GM19193 (cell line): ENCODE data around the gene RGS5.

ENCODE experiments used
- POLR2A ChIP-seq: IDR thresholded peaks from 4 replicates; pipeline ENCODE4 v1.6.1; 2011; ENCODE audit not compliant: insufficient read depth, insufficient read length; ENCODE audit errors: extremely low read depth

The RGS5 gene

GRCh38 chr1:163191301-163191700 is 11.4 kb downstream of the RGS5 start:
- TF ChIP-seq POLR2A = no peak

DNA sequence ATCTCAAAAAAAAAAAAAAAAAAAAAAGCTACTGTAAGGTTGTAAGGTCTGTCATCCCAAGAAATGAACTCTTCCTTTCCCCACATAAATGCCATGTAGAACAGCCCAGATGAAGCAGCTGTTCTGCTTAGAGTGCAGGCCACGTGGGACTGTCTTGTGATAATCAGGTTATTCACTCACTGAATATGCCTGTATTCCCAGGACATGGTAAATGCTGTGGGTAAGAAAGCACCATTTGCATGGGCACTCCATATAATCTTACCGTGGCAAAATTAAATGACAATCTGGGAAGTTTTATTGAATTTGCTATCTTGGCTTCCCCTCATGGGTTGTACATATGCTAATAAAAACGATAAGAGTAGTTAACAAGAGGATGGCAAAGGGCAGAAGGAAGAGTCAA is 13.8 kb downstream of the RGS5 start:
- TF ChIP-seq POLR2A = no peak

DNA sequence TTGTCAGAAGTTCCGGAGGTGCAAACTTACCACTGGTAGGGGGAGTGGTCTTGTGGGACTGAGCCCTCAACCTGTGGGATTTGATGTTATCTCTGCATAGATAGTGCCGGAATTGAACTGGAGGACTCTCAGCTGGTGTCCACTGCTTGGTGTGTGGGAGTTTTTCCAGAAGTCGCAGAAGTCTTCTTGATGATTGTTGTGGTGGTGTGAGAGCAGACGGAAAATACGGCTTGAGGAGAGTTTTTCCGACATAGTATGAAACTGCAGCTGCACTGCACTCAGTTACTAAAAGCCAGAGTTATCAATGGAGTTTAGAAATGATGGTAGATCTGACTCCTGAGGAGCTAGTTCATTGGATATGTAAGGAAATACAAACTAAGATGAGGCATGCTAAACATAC is 14.9 kb downstream of the RGS5 start:
- no peak for TF ChIP-seq POLR2A

DNA sequence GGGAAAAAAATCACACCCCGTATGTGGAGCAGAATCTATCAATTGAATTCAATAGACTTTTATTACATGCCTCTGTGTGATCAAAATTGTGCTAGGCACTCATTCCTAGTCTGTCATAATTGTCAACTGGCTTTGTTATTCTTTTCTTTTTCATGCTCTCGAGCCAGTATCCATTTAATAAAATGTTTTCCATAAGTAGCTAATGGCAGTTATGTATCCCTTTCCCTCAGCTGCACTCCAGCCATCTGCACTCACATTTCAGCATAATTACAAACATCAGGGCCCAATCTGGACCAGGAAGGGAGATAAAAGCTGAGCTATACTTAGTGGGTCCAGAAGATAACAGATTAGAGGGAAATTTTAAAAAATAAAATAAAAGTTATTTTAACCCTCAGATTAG is 15.9 kb downstream of the RGS5 start:
- no peak for TF ChIP-seq POLR2A

GRCh38 chr1:163182330-163182949 is 20.3 kb downstream of the RGS5 start:
- TF ChIP-seq POLR2A = no peak

- TF ChIP-seq POLR2A = no peak
Observed at GRCh38 chr1:163178628-163179027, 24.1 kb downstream of the RGS5 start.

GRCh38 chr1:163176797-163177196 is 25.9 kb downstream of the RGS5 start:
- no peak for TF ChIP-seq POLR2A

DNA sequence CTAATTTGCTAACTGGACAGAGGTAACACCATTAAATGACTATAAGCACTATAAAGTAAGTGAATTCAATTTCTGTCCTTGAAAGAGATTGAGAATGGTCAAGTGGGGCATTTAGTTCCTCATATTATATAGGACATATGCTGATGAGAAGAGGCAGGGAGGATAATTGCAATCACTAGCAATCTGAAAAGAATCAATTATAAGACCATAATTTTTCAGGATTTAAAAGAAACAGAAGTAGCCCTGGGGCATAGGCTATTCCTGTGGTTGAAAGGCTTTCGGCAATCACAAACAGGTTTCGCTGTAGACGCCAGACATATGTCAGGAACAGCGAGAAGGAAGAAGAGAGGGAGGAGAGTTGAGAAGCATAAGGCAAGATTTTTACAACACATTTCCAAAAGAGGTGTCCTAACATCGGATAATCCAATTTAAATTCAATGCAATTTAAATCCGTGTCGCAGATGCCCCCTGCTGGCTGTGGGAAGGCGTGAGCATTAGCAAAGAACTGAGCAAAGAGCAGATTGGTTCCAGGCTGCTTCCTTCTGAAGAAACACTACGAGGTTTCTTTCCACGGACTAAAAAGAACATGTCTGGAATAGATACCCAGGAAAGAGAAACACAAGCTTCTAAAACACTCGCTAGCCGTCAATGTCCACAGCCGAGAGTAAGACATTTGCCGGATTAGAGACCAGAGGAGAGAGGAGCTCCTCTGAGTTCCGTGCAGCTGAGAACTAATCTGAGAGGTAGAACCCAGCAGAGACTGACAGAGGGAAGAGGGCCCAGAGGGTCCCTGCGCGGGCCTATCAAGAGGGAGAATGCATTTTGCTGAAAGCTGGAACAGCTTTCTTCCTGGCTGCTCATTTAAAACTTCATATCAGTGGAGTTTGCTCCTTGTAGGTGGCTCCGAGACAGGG is 27.9 kb downstream of the RGS5 start:
- no peak for TF ChIP-seq POLR2A

DNA sequence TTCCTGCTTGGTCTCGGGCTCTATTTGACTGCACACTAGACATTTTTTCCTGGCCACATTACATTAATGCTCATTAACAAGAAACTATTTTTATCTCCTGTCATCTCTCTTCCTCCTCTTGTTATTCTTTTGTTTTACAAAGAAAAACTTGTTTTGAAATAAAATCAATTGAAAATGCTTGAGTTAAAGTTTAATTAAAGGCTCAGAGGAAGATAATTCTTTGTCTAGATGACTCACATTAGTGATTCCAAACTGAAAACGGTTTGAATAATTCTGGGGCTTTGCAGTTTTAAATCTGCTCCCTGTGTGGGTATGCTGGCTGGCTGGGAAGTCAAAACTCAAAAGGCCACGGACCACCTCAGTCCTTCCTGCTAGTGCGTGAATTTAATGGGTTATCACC is 29.6 kb downstream of the RGS5 start:
- no peak for TF ChIP-seq POLR2A

DNA sequence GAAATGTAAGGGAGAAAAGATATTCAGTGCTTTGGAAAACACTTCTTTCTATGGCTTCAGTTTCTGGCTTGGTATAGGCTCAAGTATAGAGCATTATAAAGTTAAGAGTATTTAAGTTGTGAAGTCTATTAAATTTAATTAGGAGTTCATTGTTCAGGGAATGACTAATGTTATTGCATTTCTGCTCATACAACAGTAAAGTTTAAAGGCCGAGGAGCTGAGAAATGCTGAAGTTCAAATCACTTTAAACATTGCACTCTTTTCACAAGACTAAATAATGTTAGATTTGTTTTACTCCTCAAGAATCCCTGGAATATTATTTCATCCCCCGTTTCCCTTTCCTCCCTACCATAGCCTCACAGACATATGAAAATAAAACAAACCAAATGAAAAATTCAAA is 30.1 kb downstream of the RGS5 start:
- TF ChIP-seq POLR2A = no peak

- no peak for TF ChIP-seq POLR2A
Observed at GRCh38 chr1:163171826-163172225, 30.9 kb downstream of the RGS5 start.

- no peak for TF ChIP-seq POLR2A
Observed at GRCh38 chr1:163170975-163171676, 31.6 kb downstream of the RGS5 start.

- no peak for TF ChIP-seq POLR2A
Observed at GRCh38 chr1:163170331-163170730, 32.4 kb downstream of the RGS5 start.

DNA sequence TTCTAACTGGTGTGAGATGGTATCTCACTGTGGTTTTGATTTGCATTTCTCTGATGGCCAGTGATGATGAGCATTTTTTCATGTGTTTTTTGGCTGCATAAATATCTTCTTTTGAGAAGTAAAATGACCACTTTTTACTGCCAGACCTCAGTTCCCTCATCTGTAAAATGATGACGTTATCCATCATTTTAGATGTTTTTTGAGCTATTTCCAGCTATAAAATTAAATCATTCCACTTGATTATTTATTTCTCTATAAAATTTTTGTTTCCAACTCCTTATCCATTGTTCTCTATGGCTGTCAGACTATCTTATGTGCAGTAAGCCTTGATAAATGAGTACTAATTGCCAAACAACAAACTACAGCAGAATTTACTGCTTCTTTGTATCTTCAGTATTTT is 33.2 kb downstream of the RGS5 start:
- no peak for TF ChIP-seq POLR2A

GRCh38 chr1:163168053-163168452 is 34.7 kb downstream of the RGS5 start:
- TF ChIP-seq POLR2A = no peak
